NCI-H2196 treated with DMSO at 0.1 percent for 48 hours (cell line): ENCODE data around the gene NID1.
"Not testable (repeated sequence)": the region's sequence is repeated elsewhere in the genome, so short reads cannot be mapped to it uniquely, and the experiment has no call there.

ENCODE experiments used
- DNase-seq: peaks from one replicate; lab custom pipeline; 2025; ENCODE audit not compliant: unreplicated experiment; lab: John Stamatoyannopoulos, UW

NID1 gene

DNA sequence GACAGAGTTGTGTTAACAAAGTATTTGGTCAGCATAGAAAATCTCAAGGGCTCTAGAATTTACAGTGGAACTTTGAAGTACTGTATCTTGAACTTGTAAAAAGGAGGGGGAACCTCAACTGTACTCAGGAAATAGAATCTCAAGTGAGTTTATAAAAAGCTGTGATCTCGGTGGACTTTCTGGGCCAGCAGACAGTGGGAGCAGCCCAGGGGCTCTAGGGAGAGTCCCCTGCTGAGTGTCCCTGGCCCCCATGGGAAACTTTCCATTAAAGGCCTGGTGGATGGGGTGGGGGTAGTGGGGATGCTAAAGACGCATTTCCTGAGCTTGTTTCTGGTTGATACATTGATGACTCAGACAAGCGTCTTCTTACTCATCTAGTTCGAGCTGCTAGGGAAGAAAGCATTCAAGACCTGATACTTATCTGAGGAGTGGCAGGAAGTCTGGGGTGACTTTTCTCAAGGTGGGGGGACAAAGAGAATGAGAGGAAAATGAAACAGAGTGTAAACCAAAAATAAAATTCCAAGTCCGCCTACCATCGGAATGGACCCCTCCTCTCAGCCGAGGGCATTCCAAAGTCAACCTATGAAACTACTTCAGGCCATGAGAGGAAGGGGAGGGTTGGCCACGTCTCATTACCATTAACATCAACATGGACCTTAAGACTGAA, 65.5 kb downstream of the NID1 start:
- DNase-seq = no peak

DNA sequence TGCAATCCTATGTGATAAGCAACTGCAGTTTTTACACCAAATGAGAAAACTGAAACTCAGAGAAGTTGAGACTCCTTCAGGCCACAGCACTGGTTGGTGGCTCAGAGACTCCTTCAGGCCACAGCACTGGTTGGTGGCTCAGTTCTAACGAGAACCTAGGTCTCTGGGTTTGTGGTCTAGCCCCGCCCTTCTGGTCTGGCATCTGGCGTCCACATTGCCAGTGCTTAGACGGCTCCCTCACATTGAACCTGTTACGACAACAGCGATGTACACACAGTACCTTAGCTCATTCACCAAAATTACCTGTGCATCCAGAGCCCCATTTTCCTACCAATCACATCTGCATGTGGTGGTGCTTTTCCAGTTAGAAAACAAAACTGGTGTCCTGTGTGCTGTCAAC, 66.1 kb downstream of the NID1 start:
- DNase-seq = no peak

DNA sequence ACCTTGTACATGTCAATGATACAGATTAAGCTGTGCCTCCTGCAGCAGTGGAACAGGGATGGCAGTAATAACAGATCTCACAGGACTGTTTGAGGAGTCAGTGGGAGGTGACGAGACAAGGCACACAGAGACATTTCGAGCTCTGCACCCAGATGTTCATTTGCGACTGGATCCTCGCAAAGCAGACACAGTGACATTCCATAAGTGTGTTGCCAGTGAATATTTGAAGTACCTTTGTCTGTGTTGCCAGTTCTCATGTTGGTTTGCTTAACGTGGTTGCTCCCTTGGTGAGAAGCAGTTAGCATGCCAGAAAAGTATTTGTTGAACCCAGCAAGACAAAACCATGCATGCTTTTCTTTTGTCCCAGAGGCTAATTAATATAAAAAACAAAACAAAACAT, 67.0 kb downstream of the NID1 start:
- no peak for DNase-seq

DNA sequence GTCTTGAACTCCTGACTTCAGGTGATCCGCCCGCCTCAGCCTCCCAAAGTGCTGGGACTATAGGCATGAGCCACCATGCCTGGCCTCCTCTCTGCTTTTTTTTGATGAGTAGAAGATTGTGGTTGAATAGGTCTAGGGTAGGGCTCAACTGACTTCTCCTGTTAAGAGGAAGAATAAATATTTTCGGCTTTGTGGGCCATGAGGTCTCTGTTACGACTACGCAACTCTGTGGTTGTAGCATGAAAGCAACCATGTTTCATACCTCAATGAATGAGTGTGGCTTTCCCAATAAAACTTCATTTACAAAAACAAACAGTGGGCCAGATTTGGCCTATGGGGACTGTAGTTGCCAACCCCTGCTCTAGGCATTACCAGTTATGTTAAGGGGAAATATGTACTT, 67.8 kb downstream of the NID1 start:
- DNase-seq = no peak

DNA sequence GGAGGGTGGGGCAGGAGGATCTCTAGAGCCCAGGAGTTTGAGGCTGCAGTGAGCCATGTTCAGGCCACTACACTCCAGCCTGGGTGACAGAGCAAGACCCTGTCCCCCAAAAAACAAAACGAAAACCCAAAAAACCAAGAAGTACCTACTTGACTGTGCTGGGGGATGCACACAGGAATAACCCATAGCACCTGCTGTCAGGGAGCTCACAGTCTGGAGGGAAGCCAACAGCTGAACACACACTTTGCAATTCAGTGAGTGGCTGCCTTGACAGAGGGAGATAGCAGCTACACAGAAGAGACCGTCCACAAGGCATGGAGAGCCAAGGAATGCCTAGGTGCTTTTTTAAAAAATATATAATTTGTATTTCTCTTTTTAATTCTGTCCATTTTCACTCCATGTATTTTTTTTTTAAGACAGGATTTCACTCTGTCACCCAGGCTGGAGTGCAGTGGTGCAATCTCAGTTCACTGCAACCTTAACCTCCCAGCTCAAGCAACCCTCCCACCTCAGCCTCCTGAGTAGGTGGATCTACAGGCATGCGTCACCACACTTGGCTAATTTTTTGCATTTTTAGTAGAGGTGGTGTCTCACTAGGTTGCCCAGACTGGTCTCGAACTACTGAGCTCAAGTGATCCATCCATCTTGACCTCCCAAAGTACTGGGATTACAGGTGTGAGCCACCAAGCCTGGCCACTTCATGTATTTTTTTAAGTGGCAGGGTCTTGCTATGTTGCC, 68.7 kb downstream of the NID1 start:
- DNase-seq = no peak

DNA sequence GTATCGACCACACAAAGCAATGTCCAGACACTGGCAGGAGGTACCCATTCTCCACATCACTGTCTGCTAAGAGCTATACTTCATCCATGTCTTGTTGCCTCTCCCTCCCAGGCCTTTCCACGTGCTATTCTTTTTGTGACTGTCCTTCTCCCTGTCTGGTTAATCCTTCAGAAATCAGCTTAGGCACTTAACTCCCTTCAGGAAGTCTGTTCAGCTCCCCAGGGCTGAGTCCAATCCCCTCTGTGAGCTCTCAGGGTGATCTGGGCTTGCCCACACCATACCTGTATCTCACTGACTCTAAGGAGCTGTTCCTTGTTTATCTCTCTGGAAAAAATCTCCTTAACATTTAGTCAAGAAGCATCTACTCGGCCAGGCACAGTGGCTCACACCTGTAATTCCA, 69.4 kb downstream of the NID1 start:
- DNase-seq = no peak

DNA sequence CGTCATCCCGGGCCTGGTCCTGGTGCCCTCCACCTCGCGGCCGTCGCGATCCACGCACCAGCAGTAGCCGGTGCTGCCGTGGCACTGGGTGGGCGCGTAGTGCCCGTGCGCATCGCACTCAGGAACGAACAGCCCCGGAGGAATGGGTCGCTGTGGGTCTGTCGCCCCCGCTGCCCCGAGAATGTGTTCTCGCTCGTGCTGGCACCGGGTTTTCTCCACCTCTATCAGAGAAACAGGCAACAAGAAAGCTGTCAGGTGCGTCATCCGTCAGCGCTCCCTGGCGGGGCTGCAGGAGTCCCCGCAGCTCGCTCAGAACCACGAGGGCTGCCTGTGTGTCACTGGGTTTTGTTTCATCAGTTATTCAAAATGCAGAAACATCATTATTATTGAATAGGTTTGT, 71.2 kb downstream of the NID1 start:
- DNase-seq = no peak

DNA sequence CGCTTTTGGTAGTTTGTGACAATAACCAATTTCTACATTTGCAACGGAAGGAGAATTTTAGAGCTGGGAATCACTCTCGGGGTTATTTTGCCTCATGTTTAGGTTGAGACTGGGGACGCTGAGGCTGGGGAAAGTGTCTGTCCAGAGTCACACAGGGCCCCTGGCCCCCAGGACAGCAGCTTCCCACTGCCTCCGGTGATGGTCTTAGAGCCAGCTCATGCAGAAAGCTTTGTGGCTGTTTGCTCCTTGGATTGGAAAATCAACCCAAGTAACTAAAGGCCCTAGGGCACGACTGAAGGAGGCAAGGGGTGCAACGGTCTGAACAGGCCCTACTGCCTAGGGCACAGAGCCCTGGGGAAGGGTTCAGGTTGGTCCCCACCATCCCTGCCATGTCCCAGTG, 72.0 kb downstream of the NID1 start:
- no peak for DNase-seq

DNA sequence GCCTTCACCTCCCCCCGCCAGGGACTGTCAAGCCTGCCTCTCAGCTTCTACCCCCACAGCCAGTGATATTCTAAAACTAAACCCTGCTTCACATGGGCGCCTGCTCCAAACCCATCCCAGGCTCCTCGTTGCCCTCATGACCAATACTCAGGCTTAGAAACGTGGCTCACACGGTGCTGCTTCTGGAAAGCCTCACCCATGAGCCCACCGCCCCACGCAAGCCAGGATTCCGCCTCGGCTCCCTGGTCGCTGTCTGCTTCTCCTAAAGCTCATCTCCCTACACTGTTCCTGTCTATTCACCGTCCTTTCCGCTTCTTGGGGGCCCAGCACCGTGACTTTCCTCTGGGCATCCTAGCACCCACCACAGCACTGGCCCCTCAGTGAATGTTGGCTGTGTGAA, 72.5 kb downstream of the NID1 start:
- DNase-seq = no peak

DNA sequence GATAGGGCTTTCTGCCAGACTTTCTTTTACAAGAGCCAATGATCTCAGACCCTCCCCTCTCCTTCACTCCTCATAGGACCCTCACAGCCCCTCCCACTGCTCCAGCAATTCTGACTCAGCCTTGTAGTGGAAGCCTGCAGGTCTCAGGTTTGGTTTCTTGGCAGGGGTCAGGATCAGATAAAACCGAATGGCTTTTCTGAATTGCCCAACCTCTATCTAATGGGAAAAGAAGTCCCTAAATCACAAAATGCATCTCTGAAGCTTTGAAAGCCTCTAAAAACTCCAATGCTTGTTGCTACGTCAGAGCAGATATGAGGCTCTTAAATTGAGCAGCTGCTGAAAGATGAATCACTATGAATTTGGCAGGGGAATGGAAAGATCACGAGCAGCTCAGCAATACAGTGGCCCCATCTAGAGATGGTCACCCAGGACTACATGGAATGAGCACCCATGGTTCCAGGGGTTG, 74.5 kb downstream of the NID1 start:
- DNase-seq = no peak

DNA sequence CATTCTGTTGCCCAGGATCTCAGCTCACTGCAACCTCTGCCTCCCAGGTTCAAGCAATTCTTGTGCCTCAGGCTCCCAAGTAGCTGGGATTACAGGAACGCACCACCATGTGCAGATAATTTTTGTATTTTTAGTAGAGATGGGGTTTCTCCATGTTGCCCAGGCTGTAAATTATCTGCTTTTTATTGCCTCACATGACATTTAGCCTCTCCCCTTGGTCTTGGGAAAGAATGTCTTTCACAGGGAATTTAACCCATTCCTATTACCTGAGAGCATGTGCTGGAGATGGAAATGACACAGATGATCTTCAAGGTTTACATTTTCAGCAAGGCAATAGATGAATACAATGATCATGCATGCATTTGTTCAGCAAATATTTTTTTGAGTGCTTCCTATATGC, 75.8 kb downstream of the NID1 start:
- no peak for DNase-seq

DNA sequence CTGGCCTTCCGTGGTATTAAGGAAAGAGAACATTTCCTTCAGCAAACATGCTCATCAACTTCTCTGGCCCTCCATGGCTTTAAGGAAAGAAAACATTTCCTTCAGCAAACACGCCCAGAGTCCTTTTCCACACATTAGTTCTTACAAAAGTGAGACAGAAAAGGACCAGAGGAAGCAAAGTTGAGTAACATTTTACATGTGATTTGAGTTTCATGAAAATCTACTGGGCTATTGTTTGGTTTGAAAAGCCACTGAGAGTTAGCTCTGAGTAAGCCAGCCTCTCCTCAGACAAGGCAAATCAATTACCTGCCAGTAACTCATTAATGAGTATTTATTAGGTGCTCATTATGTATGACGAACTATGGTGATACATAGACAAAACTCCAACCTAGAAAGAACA, 78.0 kb downstream of the NID1 start:
- DNase-seq = no peak

DNA sequence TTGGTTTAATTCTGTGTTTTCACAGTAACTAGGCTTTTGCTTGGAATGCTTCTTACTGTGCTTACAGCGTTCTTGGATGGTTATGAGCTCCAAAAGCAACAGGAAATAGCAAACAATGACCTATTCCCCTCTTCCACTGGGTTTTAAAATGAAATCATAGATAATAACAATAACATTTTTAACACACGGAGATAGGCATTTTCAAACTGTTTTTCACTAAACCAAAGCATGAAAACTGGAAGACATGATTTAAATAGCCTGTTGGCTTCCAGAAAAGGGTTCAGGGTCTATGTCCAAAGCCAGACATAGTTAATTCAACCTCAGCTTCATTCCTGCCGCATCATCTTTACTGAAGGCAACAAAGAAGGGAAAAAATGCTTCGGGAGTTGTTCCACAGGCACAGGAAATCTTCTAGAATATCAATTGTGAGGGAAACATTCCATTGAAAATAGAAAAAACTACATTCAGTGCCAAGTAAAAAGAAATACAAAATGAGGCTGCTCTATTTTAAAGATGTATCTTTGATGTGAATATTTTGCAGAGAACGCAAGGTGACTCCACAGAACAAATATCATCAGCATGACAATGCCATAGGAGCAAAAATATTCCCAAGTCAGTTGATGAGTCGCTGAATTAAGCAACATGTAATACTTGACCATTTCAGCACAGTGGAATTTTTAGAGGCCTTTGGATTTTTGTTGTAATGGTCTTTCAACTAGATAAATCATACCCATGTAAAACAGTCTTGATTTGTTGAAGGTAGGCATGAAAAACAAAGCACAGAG, 80.7 kb downstream of the NID1 start:
- DNase-seq = no peak

DNA sequence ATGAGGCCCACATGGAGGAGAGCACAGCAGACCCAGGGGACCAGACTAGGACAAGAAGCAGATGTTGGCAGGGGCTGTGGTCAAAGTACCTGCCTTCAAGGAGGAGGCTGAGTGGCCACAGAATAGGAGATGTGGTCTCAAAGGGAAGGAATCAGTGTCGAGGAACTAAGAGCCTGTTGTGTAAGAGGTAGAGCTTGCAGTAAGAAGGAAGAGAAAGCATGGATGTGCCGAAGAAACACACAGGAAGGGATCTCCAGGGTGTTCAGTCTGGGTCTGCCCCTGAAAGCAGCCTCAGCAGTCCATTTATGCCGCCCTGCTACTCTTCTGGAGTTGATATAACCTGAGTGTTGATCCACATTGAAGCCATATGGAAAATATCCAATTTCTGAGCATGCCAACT, 83.9 kb downstream of the NID1 start:
- no peak for DNase-seq

DNA sequence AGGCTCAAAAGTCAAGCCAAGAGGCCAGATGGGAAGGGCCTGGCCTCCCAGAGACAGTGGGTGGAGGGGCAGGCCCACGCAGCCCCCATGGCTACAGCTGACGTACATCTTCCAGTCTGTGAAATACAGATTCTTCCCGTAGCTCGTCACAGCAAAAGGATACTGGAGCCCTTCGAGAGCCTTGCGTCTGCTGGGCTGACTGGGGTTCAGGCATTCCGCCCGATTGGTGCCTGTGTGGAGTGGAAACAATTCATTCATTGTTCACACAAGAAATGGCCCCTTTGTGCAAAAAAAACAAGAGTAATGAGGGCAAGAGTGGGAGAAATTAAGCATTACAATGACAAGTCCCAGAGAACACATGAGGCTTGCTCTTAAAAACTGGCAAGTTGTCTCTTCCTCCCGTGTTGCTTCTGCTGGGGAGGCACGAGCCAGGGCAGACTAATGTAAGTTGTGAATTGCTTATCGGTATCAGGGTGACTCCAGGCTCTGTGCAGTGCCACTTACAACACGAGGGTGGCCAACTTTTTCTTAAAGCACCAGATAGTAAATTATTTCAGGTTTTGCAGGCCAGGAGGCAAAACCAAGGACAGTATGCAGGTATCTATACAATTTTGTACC, 85.1 kb downstream of the NID1 start:
- DNase-seq = no peak

DNA sequence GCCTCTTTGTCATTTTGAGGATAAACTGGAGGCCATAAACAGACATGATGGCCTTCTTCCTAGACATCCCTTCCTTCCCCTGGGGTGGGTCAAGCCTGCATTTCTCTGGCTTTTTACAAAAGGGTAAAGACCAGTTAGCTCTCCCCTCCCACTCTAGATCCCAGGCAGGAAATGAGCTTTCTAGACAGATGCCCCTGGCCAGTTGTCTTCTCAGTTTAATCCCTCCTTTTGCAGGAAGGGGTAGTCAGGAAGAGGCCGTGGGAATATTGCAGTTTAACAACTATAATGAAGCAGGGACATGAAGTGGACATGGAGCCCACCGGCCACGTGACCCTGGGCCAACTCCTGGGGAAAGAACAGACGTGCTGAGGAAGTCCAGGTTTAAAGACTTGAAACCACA, 85.7 kb downstream of the NID1 start:
- DNase-seq = no peak

DNA sequence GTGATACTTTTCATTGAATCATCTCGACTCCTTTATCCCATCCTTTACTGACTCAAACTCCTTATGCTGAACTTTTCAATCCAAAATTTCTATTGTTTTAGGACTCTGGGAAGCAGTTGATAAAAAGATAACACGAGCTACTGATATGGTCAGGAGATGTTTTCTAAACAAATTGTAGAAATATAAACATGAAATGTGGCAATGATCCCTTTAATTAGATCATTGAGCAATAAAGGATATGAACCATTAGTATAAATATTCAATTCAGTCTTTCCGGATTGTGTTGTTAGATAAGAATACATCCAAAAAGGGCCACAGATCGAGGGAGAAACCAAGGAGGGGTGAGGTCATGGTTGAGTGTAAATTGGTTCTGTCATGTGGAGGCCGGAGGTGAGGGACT, 88.4 kb downstream of the NID1 start:
- no peak for DNase-seq

DNA sequence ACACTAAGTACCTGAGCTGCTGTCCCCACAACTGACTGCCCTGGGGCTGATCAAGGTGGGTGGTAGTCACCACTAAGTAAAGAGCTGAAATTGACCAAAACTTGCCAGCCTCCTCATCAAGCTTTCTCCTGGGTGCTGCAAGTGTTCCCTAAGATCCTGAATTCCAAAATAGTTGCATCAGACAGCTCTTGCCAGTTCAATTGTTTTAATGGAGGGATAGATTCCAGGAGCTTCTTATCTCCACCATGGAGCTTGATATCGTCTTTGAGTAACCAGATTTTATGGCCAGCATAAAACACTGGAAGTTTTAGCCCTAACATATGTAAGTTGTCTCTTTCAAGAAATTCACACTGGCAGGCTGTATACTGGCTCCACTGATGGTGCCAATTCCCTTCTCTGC, 90.3 kb downstream of the NID1 start:
- DNase-seq = no peak

DNA sequence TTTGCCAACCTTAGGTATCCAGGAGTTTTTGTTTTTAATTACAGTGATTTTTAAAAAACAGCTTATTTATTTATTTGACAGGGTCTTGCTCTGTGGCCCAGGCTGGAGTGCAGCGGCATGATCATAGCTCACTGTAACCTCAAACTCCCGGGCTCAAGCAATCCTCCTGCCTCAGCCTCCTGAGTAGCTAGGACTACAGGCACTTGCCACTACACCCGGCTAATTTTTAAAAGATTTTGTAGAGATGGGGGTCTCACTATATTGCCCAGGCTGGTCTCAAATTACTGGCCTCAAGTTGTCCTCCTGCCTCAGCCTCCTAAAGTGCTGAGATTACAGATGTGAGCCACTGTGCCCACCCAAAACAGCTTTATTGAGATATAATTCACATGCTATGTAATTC, 92.2 kb downstream of the NID1 start:
- DNase-seq = not testable (repeated sequence)

DNA sequence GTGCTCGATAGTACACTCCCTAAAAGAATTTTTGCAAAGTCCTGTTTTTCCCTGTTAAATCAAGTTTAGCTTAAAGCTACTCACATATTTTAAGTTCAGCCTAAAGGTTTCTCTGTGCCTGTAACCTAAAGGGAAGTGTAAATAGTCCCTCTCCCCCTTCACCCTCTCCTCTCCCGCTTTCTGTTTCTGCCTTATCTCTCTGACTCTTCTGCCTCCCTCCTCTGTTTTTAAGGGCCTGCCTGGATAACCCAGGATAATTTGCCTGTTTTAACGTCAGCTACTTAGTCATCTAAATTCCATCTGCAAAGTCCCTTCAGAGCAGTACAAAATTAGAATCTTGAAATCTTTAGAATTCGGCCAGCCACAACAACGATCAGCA, 92.6 kb downstream of the NID1 start:
- DNase-seq = no peak

DNA sequence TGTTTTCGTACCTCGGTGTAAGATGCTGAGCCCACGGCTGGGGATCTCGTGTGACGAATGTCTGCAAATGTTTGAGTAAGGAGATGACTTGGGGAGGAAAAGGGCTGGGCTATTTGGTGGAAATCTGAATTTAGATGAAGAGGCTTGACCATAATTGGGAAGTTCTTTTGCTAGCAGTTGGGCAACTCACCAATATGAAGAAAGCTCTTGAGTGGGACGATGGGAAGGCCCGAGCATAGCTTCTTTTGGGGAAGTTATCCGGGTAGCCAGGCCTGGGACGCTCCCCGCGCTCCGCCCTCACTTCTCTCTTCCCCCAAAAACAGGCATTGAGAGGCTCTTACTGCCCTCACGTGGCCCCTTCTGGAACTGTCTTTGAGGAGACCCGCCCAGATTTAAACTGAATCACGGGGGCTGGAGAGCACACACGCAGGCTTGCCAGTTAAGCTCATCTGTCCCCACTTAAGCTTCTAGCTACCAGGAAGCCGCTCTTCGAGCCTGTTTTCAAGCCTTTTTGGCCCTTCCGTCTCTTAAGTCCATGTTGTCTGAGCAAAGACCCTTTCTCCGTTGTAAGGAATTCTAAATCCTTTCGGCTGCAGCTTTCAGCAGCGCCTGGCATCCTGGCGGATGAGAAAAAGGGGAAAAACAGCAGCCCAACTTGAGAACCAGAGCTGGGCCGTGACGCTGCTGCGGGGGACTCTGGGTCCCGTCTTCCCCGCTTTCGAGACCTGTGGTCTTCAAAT, 93.1 kb downstream of the NID1 start:
- no peak for DNase-seq
